Skeletal muscle satellite cell (primary cell): ENCODE results near the gene CCDC142. TPM values are rescaled to one million over a fixed set of nuclear protein-coding genes. Genes with fewer than 3 reads are reported as not detected.
A peak's percentile ranks its signal among the peaks of the same experiment; 100 is the strongest.

Experiments
- H3K27me3 ChIP-seq: 2 replicates; pipeline ENCODE4 v1.7.0; 2013; ENCODE audit warnings: low read length; ENCODE audit not compliant: control insufficient read depth, insufficient read depth
- H3K36me3 ChIP-seq: 2 replicates; pipeline ENCODE4 v1.7.0; 2013; ENCODE audit warnings: mild to moderate bottlenecking, control low read depth, low read length; ENCODE audit not compliant: insufficient read depth
- H3K4me1 ChIP-seq: 2 replicates; pipeline ENCODE4 v1.7.0; 2013; ENCODE audit warnings: low read length; ENCODE audit not compliant: control insufficient read depth, insufficient read depth
- H3K4me2 ChIP-seq: 2 replicates; pipeline ENCODE4 v1.7.0; 2013; ENCODE audit warnings: mild to moderate bottlenecking, low read length
- H3K4me3 ChIP-seq: 2 replicates; pipeline ENCODE4 v1.7.0; 2013; ENCODE audit warnings: low read length
- H3K9ac ChIP-seq: 2 replicates; pipeline ENCODE4 v1.7.0; 2013; ENCODE audit warnings: mild to moderate bottlenecking, low read depth, low read length, moderate library complexity
- H3K9me3 ChIP-seq: replicated peaks from 2 replicates; pipeline ENCODE4 v1.7.0; 2013; ENCODE audit warnings: mild to moderate bottlenecking, control low read depth, low read length
- total RNA-seq: library from RNA; depleted of rRNA; stranded (reverse); fragments of >200 nt; gene quantifications from 2 replicates; pipeline ENCODE4 v1.2.3, GENCODE V29; 2012; rRNA removed

CCDC142 gene
- 19.2 and 22.8 TPM in 2 replicates for total RNA-seq

DNA sequence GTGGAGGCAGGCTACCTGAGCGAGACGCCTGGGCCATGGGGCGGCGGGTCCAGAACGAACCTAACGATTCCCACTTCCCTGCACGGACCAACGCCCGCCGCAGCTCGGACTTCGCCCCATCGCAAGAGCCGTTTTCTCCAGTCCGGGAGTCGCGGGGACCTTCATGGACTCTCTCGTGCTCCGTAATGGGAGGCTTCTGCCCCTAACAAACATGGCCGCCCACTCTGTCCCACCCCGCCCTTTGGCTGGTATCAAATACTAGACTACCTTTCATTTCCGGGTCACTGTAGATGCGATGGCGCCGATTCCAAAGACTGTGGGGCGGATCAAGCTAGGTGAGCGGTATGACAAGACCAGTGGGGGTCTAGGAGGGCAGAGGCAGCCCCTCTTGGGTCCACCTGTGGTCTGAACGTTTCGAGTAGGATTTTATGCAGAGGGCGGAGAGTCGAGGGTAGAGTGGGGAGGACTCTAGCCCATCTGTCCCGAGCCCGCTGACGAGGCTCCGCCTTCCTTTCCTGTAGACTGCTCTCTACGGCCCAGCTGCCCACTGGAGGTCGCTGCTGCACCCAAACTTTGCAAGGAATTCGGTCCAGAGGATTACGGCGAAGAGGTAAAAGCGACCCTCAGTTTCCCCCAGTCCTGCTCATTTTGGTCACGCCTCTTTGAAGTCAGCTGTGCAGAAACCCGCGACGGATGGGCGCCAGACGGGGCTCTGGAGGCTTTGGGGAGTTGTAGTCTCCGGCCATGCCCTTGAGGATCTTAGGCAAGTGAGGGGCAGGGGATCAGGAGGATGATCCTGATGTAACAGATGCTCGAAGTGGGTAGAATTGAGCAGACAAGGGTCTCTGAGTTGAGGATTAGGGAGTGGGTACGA is at the start of gene CCDC142, which contains the start of gene TTC31:
CCDC142 (minus strand) TSS at position 198 of the 874 bp plus-strand sequence; CDS start at position 37, 161 bp downstream.
TTC31 (plus strand) TSS at position 281 of the 874 bp plus-strand sequence; CDS start at position 296, 15 bp downstream.
- H3K9me3 ChIP-seq, result no peaks in the 10 kb centered on the region

DNA sequence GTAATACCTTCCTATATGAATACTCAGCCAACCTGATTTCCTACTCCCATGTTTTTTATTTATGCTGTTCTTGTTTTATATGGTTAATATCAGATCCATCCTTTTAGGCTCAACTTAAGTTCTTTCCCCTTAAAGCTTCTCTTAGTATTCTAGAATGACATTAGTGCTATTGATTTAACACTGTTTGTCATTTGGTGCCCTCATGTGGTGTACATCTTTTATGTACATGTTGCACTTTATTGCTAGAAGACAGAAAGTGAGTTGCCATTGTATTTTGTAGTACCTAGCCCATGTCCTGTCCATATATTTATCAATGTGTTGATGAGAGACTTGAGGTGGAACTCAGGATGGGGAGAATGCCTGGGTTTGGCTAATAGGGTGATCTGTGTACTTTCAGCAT is 49.4 kb upstream of the CCDC142 start:
- Histone ChIP-seq H3K4me1 (peaks cover 20% of the 10 kb centered on the region), H3K9ac (no peak overlapping the region), H3K36me3 (peaks cover 28% of the 10 kb centered on the region), H3K4me2 (no peak overlapping the region), H3K9me3 (no peaks in the 10 kb centered on the region), H3K27me3 (no peaks in the 10 kb centered on the region), H3K4me3 (no peak overlapping the region)

More for the DNA sequence above, at the start of gene CCDC142, which contains the start of gene TTC31:
- H3K4me2 ChIP-seq, result peak within 1 kb of the TSS; percentile 91
- H3K9ac ChIP-seq, result peak within 1 kb of the TSS; percentile 87
- peaks cover 18% of the 10 kb centered on the region for H3K36me3 ChIP-seq
- no peaks in the 10 kb centered on the region for H3K27me3 ChIP-seq
- peaks cover 16% of the 10 kb centered on the region for H3K4me1 ChIP-seq
- H3K4me3 ChIP-seq, result peak within 1 kb of the TSS; percentile 83

DNA sequence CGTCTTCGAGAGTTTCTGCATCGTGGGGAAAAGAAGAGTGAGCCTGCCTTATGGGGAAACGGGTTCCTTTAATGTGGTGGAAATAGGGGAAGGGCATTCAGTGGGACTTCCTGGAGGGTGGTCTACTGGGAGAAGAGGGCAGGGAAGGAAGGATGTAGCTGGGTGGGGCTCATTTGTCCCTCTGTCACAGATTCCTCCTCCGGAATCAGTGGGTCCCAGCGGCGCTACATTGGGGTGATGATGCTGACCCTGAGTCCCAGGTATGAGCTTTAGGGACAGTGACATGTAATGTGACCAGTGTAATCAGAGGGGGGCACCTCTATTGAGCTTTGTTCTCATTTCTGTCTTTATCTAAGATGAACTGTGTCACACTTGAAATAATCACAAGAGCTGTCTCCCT is 48.9 kb upstream of the CCDC142 start:
- Histone ChIP-seq H3K4me3 (no peak overlapping the region), H3K36me3 (peaks cover 33% of the 10 kb centered on the region), H3K9ac (peak overlapping the region; percentile 85), H3K4me2 (peak overlapping the region; percentile 99), H3K9me3 (no peaks in the 10 kb centered on the region), H3K27me3 (no peaks in the 10 kb centered on the region), H3K4me1 (peaks cover 20% of the 10 kb centered on the region)

DNA sequence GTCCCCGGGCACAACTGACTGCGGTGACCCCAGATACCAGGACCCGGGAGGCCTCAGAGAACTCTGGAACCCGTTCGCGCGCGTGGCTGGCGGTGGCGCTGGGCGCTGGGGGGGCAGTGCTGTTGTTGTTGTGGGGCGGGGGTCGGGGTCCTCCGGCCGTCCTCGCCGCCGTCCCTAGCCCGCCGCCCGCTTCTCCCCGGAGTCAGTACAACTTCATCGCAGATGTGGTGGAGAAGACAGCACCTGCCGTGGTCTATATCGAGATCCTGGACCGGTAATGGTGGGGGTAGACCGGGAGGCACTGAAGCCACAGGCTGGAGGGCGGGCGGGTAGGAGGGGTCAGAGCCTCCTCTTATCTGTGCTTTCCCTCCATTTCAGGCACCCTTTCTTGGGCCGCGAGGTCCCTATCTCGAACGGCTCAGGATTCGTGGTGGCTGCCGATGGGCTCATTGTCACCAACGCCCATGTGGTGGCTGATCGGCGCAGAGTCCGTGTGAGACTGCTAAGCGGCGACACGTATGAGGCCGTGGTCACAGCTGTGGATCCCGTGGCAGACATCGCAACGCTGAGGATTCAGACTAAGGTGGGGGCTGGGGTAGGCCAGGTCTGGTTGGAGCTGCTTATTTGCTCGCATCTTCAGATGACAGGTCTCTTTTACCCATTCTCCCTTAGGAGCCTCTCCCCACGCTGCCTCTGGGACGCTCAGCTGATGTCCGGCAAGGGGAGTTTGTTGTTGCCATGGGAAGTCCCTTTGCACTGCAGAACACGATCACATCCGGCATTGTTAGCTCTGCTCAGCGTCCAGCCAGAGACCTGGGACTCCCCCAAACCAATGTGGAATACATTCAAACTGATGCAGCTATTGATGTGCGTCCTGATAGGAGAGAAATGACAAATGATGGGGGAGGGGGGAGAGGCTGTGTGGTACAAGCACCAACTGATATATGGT is 47.7 kb upstream of the CCDC142 start:
- H3K36me3 ChIP-seq, result peaks cover 45% of the 10 kb centered on the region
- H3K9me3 ChIP-seq, result no peaks in the 10 kb centered on the region
- H3K27me3 ChIP-seq, result no peaks in the 10 kb centered on the region
- H3K9ac ChIP-seq, result peak overlapping the region; percentile 85
- peak overlapping the region; percentile 85 for H3K4me3 ChIP-seq
- peaks cover 20% of the 10 kb centered on the region for H3K4me1 ChIP-seq
- peak overlapping the region; percentile 99 for H3K4me2 ChIP-seq

- H3K9ac ChIP-seq, result peak within 1 kb of the TSS; percentile 93
- H3K36me3 ChIP-seq, result peaks cover 47% of the 10 kb centered on the region
- peak within 1 kb of the TSS; percentile 99 for H3K4me2 ChIP-seq
- H3K9me3 ChIP-seq, result no peaks in the 10 kb centered on the region
- peak within 1 kb of the TSS; percentile 85 for H3K4me3 ChIP-seq
- H3K27me3 ChIP-seq, result no peaks in the 10 kb centered on the region
- H3K4me1 ChIP-seq, result peaks cover 20% of the 10 kb centered on the region
Measured at GRCh38 chr2:74529357-74530238, 46.8 kb upstream of the CCDC142 start, which contains the start of the genes AUP1 and HTRA2. AUP1 (minus strand) TSS chr2:74529706; CDS start chr2:74529629, 77 bp downstream. HTRA2 (plus strand) TSS chr2:74529933; CDS start chr2:74530007, 74 bp downstream.

DNA sequence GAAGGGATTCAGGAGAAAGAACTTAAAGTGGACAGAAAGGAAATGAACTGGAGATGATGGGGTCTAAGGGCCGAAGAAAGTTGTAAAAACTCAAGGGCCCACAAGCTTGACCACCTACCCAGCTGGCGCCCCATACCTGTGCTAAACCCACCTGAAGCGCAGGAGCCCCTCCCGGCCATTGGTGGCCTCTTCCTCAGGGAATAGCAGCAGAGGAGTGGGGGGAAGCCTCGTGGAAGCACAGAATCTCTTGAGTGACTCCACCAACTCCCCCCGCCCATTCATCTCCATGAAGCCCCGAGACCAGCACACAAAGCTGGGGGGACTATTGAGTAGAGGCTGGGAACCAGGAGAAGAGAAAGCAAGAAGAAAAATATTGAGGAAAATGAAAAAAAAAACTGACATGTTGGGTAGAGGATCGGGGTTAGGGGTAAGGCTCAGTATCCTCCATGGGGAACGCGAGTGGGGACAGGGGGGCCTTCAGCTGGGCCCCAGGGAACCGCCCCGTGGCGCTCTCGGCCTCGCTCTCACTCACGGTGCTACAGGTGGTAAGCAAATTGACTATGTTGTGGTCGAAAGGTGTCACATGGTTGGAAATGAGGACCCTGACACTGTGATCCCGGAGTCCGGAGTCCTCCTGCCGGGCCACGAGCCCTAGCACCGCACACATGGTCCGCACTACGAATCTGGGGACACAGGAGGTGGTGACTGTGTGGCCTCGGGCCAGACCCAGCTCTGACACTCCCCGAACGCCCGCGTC is 46.0 kb upstream of the CCDC142 start:
- peaks cover 20% of the 10 kb centered on the region for H3K4me1 ChIP-seq
- peak overlapping the region; percentile 93 for H3K9ac ChIP-seq
- H3K9me3 ChIP-seq, result no peaks in the 10 kb centered on the region
- no peaks in the 10 kb centered on the region for H3K27me3 ChIP-seq
- H3K4me3 ChIP-seq, result peak overlapping the region; percentile 85
- peak overlapping the region; percentile 87 for H3K4me2 ChIP-seq
- peaks cover 43% of the 10 kb centered on the region for H3K36me3 ChIP-seq

DNA sequence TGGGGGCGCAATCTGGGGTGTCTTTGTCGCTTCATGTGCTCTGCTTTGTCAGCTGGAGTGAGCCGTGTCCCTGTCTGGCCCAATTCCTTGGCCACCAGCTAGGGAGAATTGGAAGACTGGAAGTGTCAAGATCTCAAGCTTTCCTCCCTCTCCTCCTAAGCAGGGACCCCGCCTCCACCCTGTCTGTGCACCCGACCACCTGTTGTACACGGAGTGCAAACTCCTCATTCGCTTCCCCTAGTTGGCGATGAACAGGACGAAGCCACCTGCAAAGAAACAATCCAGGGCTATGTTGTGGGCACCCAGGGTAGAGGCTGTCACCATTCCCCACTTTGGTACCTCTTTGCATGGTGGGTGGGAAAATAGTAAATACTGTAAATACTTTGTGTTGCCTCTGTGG is 44.9 kb upstream of the CCDC142 start:
- H3K27me3 ChIP-seq, result no peaks in the 10 kb centered on the region
- H3K4me3 ChIP-seq, result peak overlapping the region; percentile 85
- peak overlapping the region; percentile 87 for H3K4me2 ChIP-seq
- no peaks in the 10 kb centered on the region for H3K9me3 ChIP-seq
- H3K4me1 ChIP-seq, result peaks cover 20% of the 10 kb centered on the region
- H3K36me3 ChIP-seq, result peaks cover 35% of the 10 kb centered on the region
- H3K9ac ChIP-seq, result no peak overlapping the region

- Histone ChIP-seq H3K9me3 (no peaks in the 10 kb centered on the region), H3K9ac (no peak overlapping the region), H3K4me1 (peaks cover 20% of the 10 kb centered on the region), H3K27me3 (no peaks in the 10 kb centered on the region), H3K36me3 (peaks cover 31% of the 10 kb centered on the region), H3K4me2 (no peak overlapping the region), H3K4me3 (no peak overlapping the region)
Measured at GRCh38 chr2:74526649-74527230, 43.9 kb upstream of the CCDC142 start.

DNA sequence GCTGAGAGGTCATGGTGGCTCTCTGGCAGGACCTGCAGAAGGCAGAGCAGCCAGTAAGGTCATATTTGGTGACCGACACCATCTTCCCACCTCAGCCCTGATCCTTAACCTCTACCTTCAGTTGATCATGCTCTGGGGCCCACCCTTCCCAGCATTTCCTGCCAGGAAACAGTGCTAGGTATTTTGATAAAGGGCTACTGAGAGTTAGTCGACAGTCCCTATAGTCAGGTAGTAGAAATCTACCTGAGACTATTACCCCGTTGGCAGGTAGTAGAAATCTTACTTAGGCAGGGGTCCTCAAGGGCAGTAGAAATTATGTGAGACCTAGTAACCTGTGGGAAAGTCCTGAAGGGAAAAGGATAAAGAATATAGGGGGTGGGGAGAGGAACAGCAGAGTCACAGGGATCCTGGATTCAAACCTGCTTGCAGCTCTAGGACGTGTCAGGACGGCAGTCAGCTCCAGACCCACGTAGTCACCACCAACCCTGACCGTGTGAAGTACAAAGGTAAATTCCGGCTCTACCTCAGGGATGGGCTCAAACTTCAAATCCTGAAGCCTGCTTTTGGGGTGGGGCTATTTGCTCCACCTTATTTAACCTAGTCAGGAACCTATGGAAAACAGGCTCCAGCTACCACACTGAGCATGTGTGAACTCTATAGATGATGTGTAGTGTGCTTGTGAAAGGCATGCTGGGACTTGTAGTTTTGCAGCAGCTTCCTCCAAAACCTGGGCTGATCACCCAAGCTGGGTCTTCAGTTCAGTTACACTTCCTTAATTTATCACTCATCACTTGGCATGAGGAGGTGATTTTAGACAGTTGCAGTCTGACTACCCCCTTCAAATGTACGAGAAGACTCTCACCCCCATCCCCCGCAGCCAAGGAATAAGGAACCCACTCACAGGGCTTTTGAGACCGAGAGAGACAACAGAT is 43.2 kb upstream of the CCDC142 start, which contains the start of gene DQX1:
DQX1 (minus strand) TSS at position 515 of the 932 bp plus-strand sequence; CDS start at position 13, 502 bp downstream.
- Histone ChIP-seq H3K4me3 (no peak within 1 kb of the TSS), H3K4me2 (no peak within 1 kb of the TSS), H3K9me3 (no peaks in the 10 kb centered on the region), H3K9ac (no peak within 1 kb of the TSS), H3K27me3 (no peaks in the 10 kb centered on the region), H3K4me1 (peaks cover 13% of the 10 kb centered on the region), H3K36me3 (peaks cover 31% of the 10 kb centered on the region)
